PC-3 (cell line): ENCODE measurements around the gene XPC. TPM values are rescaled to one million over a fixed set of nuclear protein-coding genes. Genes with fewer than 3 reads are reported as not detected.

Experiments used
- ATAC-seq: fragments of 200-7000 bp; cut with Tn5 transposase; 2 replicates; pipeline ENCODE4 v1.9.1; 2020; ENCODE audit warnings: mild to moderate bottlenecking, moderate library complexity
- BruUV-seq: library from RNA; stranded (reverse); fragments of 400-500 nt; replicated peaks from 2 replicates; lab custom pipeline; 2021; lab: Mats Ljungman, UMichigan
- CTCF ChIA-PET: fragments of 300-600 bp; sonication (Branson Sonifier 250); formaldehyde crosslinking; loops from one replicate; lab custom pipeline; 2022; ENCODE audit warnings: antibody characterized with exemption; lab: Charles Lee
- POLR2A ChIA-PET: fragments of 300-600 bp; sonication (Branson Sonifier 250); formaldehyde crosslinking; loops from one replicate; lab custom pipeline; 2022; ENCODE audit warnings: antibody characterized with exemption; ENCODE audit not compliant: unreplicated experiment; lab: Charles Lee
- DNase-seq: peaks from one replicate; pipeline ENCODE4 v3.0.0-alpha.2; 2015
- H2AFZ ChIP-seq: fragments of 300-600 bp; sonication (generic); 2 replicates; pipeline ENCODE4 v1.6.0; 2016; ENCODE audit warnings: antibody characterized with exemption, low read length
- H3F3A ChIP-seq: fragments of 300-600 bp; sonication (generic); one replicate; pipeline ENCODE4 v1.6.0; 2017; ENCODE audit warnings: antibody characterized with exemption, low read length, control low read depth, mild to moderate bottlenecking; ENCODE audit not compliant: unreplicated experiment
- H3K27ac ChIP-seq: fragments of 300-600 bp; sonication (generic); 2 replicates; pipeline ENCODE4 v1.5.1; 2016; ENCODE audit warnings: mild to moderate bottlenecking, low read length
- H3K27me3 ChIP-seq: fragments of 300-600 bp; sonication (generic); 2 replicates; pipeline ENCODE4 v1.6.1; 2016; ENCODE audit warnings: low read length, mixed read lengths
- H3K36me3 ChIP-seq: fragments of 300-600 bp; sonication (generic); 2 replicates; pipeline ENCODE4 v1.6.1; 2016; ENCODE audit warnings: low read depth, mixed run types, low read length, mixed read lengths
- H3K4me1 ChIP-seq: fragments of 300-600 bp; sonication (generic); 2 replicates; pipeline ENCODE4 v1.5.1; 2016; ENCODE audit warnings: low read length; ENCODE audit not compliant: insufficient read depth
- H3K4me2 ChIP-seq: fragments of 300-600 bp; sonication (generic); 2 replicates; pipeline ENCODE4 v1.6.0; 2016; ENCODE audit warnings: low read length
- H3K4me3 ChIP-seq: fragments of 300-600 bp; sonication (generic); 2 replicates; pipeline ENCODE4 v1.5.1; 2016; ENCODE audit warnings: mild to moderate bottlenecking, low read length, mixed read lengths
- H3K79me2 ChIP-seq: fragments of 300-600 bp; sonication (generic); 2 replicates; pipeline ENCODE4 v1.6.1; 2017; ENCODE audit warnings: low read length, mixed read lengths
- H3K9ac ChIP-seq: fragments of 300-600 bp; sonication (generic); 2 replicates; pipeline ENCODE4 v1.6.0; 2016; ENCODE audit warnings: mild to moderate bottlenecking, low read length
- H3K9me2 ChIP-seq: fragments of 300-600 bp; sonication (generic); replicated peaks from 2 replicates; pipeline ENCODE4 v1.6.1; 2016; ENCODE audit warnings: mixed run types, low read length, mixed read lengths
- H3K9me3 ChIP-seq: fragments of 300-600 bp; sonication (generic); 2 replicates; pipeline ENCODE4 v1.6.1; 2016; ENCODE audit warnings: low read length, mixed read lengths
- H4K20me1 ChIP-seq: fragments of 300-600 bp; sonication (generic); 2 replicates; pipeline ENCODE4 v1.6.1; 2016; ENCODE audit warnings: low read length, mixed read lengths
- EZH2 ChIP-seq: fragments of 300-600 bp; sonication (generic); IDR thresholded peaks from one replicate; pipeline ENCODE4 v1.6.1; 2017; ENCODE audit warnings: antibody characterized with exemption, mild to moderate bottlenecking, low read length; ENCODE audit not compliant: unreplicated experiment
- EZH2phosphoT487 ChIP-seq: fragments of 300-600 bp; sonication (generic); IDR thresholded peaks from 2 replicates; pipeline ENCODE4 v1.6.1; 2018; ENCODE audit warnings: mild to moderate bottlenecking, antibody characterized with exemption, low read length, borderline replicate concordance
- intact Hi-C: fragments of 100-400 bp; cut with micrococcal nuclease; formaldehyde crosslinking; loops from 2 replicates; pipeline ENCODE4 v1.9.0; 2023
- total RNA-seq: library from RNA; depleted of rRNA; stranded (reverse); fragments of >200 nt; gene quantifications from 2 replicates; pipeline ENCODE4 v1.2.3, GENCODE V29; 2014
- TF ChIP-seq, protein P1 (sequence below): fragments of 300-600 bp; sonication (generic); conservative IDR thresholded peaks from 2 replicates; pipeline ENCODE4 v1.5.1; 2017; ENCODE audit warnings: antibody characterized with exemption, low read depth, mild to moderate bottlenecking, low read length

The XPC gene
- total RNA-seq, 1 experiment from 2014 or later = 24.3 TPM

GRCh38 chr3:14158370-14158769, 20.0 kb downstream of the XPC start:
- intact Hi-C loops = no loop called here
- H3K36me3 ChIP-seq = peaks cover 62% of the 10 kb centered on the region
- no TSS peak for BruUV-seq
- ChIA-PET CTCF (no interaction called here), POLR2A (interaction anchor here (0.6 kb wide), 1 partner anchor 17 kb away, joined by 11 read pairs; no protein-coding TSS in a partner anchor)
- H3K27me3 ChIP-seq = no peaks in the 10 kb centered on the region
- no peak overlapping the region for H3K4me2 ChIP-seq
- no peak overlapping the region for H3K27ac ChIP-seq
- TF ChIP-seq EZH2 (no peak), EZH2phosphoT487 (no peak)
- TF ChIP-seq, protein P1, sequence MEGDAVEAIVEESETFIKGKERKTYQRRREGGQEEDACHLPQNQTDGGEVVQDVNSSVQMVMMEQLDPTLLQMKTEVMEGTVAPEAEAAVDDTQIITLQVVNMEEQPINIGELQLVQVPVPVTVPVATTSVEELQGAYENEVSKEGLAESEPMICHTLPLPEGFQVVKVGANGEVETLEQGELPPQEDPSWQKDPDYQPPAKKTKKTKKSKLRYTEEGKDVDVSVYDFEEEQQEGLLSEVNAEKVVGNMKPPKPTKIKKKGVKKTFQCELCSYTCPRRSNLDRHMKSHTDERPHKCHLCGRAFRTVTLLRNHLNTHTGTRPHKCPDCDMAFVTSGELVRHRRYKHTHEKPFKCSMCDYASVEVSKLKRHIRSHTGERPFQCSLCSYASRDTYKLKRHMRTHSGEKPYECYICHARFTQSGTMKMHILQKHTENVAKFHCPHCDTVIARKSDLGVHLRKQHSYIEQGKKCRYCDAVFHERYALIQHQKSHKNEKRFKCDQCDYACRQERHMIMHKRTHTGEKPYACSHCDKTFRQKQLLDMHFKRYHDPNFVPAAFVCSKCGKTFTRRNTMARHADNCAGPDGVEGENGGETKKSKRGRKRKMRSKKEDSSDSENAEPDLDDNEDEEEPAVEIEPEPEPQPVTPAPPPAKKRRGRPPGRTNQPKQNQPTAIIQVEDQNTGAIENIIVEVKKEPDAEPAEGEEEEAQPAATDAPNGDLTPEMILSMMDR = no peak
- ATAC-seq (no peak), DNase-seq (no peak)
- H2AFZ ChIP-seq = no peak overlapping the region
- H3K4me3 ChIP-seq = no peak overlapping the region
- no peaks in the 10 kb centered on the region for H3K9me2 ChIP-seq
- H3K4me1 ChIP-seq = no peaks in the 10 kb centered on the region
- H3K9ac ChIP-seq = no peak overlapping the region
- no peaks in the 10 kb centered on the region for H3F3A ChIP-seq
- H4K20me1 ChIP-seq = no peaks in the 10 kb centered on the region
- no peaks in the 10 kb centered on the region for H3K79me2 ChIP-seq
- H3K9me3 ChIP-seq = 0 out of 2 replicates have a peak, but pooled peaks cover 7% of the 10 kb centered on the region

- BruUV-seq = no TSS peak
- POLR2A ChIA-PET = interaction anchor here (0.6 kb wide), 1 partner anchor 17 kb away, joined by 11 read pairs; no protein-coding TSS in a partner anchor
Measured at GRCh38 chr3:14157951-14158350, 20.4 kb downstream of the XPC start.

More at GRCh38 chr3:14157951-14158350, 20.4 kb downstream of the XPC start:
- CTCF ChIA-PET = no interaction called here
- Histone ChIP-seq H3K9me3 (0 out of 2 replicates have a peak, but pooled peaks cover 7% of the 10 kb centered on the region), H3K9ac (no peak overlapping the region), H3K79me2 (no peaks in the 10 kb centered on the region), H3K4me2 (no peak overlapping the region), H4K20me1 (no peaks in the 10 kb centered on the region), H3K27me3 (no peaks in the 10 kb centered on the region), H2AFZ (no peak overlapping the region), H3K4me3 (no peak overlapping the region), H3F3A (no peaks in the 10 kb centered on the region), H3K27ac (no peak overlapping the region), H3K36me3 (peaks cover 58% of the 10 kb centered on the region), H3K4me1 (no peaks in the 10 kb centered on the region), H3K9me2 (no peaks in the 10 kb centered on the region)
- intact Hi-C loops = no loop called here
- ATAC-seq (no peak), DNase-seq (no peak)
- TF ChIP-seq EZH2phosphoT487 (no peak), EZH2 (no peak)
- TF ChIP-seq, protein P1 = no peak
